ENCODE data around the gene KIR2DL3.
"Not testable (repeated sequence)": the region's sequence is repeated elsewhere in the genome, so short reads cannot be mapped to it uniquely, and the experiment has no call there.

The KIR2DL3 gene

DNA sequence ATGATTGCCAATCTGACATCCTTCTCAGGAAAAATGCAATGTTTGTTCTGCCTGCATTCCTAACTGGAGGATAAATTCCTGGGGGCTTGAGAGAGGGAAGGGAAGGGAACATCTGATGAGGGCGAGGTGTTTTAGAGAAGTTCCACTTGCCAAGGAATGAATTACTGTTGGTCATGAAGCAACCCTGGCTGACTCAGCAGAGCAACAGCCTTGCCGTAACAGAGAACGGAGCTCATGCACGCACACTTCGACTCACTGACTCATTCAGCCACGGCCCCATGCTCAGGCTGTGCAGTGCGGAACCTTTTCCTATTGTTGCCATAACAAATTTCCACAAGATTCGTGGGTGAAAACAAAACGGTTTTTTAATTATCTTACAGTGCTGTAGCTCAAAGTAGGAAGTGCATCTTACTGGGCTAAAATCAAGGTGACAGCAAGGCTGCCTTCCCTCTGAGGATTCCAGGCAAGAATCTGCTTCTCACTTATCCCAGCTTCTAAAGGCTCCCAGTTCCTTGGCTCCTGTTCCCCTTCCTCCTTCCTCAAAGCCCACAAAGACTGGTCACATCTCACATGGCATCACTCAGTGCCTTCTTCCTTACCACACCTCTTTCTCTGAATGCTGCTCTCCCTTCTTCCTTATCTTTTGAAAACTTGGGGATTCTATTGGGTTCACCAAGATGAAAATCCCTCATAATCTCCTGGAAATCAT is 9.5 kb downstream of the KIR2DL3 start:
- not testable (repeated sequence) for DNase-seq

DNA sequence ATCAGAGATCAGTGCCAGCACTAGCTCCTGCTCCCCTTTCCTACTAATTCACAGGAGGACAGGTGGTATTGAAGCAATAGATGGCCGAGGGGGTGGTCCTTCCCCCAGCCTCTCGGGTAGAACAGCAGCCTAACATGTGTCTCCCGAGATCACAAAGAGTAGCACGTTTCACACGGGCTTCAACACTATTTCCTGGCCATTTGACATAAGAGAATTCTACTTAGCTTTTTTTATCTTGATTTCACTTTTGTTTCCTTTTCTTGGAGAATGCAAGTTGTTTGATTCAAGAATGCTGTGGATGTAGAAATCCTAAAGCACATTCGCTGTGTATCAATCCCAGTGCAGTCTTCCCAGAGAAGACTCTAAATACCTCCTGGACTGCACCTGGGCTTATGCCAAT is 12.0 kb downstream of the KIR2DL3 start:
- not testable (repeated sequence) for DNase-seq

DNA sequence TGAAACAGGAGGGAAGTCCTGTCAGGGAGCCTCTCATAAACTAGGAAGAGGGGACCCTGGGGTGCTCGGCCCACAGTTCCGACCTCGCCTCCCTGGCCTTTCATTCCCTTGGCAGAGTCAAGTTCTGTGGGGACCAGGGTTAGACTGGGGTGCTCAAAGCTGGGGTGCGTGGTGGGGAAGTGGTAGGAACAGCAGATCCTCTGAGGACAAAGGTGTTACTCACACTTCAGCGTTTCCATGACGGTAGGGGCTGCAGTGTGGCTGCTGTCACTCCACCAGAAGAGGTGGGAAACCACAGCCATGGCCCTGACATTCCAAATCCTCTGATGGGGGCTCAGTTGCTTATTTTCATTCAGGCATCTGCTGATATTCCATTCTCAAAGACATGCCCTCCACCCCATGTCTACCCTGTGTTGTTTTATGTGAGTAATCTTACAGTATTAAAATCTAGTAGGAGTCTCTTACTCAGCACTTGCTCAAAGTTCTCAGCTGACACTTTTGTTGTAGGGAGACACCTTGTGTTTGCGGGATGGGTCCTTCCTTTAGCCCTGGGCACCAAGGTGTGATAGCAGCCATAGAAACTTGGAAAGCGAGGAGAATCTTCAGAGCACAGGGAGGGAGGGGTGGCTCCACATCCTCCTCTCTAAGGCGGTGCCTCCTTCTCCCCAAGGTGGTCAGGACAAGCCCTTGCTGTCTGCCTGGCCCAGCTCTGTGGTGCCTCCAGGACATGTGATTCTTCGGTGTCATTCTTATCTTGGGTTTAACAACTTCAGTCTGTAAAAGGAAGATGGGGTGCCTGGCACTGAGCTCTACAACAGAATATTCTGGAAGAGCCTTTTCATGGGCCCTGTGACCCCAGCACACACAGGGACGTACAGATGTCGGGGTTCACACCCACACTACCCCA is 18.1 kb downstream of the KIR2DL3 start:
- not testable (repeated sequence) for DNase-seq

DNA sequence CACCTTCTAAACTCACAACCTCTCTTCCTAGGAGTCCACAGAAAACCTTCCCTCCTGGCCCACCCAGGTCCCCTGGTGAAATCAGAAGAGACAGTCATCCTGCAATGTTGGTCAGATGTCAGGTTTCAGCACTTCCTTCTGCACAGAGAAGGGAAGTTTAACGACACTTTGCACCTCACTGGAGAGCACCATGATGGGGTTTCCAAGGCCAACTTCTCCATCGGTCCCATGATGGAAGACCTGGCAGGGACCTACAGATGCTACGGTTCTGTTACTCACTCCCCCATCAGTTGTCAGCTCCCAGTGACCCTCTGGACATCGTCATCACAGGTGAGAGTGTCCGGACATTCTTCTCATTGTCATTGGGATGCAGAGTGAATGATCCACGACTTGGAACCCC is 20.3 kb downstream of the KIR2DL3 start:
- not testable (repeated sequence) for DNase-seq

DNA sequence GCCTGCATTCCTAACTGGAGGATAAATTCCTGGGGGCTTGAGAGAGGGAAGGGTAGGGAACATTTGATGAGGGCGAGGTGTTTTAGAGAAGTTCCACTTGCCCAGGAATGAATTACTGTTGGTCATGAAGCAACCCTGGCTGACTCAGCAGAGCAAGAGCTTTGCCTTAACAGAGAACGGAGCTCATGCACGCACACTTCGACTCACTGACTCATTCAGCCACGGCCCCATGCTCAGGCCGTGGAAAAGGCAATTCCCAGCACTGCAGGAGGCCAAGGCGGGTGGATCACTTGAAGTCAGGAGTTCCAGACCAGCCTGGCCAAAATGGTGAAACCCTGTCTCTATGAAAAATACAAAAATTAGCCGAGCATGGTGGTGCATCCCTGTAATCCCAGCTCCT is 25.9 kb downstream of the KIR2DL3 start:
- not testable (repeated sequence) for DNase-seq

DNA sequence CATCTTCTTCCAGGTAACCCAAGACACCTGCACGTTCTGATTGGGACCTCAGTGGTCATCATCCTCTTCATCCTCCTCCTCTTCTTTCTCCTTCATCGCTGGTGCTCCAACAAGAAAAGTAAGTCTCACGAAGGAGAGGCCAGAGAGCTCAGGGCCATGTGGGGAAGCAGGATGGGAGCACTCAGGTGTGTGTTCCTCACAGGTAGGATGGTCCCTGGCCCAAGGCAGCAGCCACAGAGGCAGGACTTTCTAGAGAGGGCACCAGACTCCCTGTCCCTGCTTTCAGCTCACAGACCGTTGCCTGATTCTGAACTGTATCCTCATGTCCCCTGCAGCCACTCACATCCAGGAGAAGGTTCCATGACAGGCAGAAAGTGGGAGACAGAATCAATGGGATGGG is 28.2 kb downstream of the KIR2DL3 start:
- DNase-seq, result not testable (repeated sequence)

DNA sequence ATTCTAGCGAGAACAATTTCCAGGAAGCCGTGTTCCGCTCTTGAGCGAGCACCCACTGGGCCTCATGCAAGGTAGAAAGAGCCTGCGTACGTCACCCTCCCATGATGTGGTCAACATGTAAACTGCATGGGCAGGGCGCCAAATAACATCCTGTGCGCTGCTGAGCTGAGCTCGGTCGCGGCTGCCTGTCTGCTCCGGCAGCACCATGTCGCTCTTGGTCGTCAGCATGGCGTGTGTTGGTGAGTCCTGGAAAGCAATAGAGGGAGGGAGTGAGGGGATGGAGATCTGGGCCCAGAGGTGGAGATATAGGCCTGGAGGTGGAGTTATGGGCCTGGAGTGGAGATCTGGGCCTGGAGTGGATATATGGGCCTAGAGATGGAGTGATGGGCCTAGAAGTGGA is 31.3 kb downstream of the KIR2DL3 start, which contains the start of gene KIR2DL1:
Gene KIR2DL1, plus strand, starts transcription at position 148 of the 400 bp plus-strand sequence. Its CDS starts 58 bp downstream, at position 206.
- DNase-seq, result not testable (repeated sequence)

DNA sequence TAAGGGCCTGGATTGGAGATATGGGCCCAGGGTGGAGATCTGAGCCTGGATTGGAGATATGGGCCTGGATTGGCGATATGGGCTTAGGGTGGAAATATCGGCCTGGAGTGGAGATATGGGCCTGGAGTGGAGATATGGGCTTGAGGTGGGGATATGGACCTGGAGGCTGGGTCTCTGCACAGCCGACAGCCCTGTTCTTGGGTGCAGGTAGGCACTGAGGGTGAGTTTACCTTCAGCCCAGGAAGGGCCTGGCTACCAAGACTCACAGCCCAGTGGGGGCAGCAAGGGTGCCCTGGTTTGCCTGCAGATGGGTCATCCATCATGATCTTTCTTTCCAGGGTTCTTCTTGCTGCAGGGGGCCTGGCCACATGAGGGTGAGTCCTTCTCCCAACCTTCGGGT is 32.2 kb downstream of the KIR2DL3 start:
- not testable (repeated sequence) for DNase-seq

DNA sequence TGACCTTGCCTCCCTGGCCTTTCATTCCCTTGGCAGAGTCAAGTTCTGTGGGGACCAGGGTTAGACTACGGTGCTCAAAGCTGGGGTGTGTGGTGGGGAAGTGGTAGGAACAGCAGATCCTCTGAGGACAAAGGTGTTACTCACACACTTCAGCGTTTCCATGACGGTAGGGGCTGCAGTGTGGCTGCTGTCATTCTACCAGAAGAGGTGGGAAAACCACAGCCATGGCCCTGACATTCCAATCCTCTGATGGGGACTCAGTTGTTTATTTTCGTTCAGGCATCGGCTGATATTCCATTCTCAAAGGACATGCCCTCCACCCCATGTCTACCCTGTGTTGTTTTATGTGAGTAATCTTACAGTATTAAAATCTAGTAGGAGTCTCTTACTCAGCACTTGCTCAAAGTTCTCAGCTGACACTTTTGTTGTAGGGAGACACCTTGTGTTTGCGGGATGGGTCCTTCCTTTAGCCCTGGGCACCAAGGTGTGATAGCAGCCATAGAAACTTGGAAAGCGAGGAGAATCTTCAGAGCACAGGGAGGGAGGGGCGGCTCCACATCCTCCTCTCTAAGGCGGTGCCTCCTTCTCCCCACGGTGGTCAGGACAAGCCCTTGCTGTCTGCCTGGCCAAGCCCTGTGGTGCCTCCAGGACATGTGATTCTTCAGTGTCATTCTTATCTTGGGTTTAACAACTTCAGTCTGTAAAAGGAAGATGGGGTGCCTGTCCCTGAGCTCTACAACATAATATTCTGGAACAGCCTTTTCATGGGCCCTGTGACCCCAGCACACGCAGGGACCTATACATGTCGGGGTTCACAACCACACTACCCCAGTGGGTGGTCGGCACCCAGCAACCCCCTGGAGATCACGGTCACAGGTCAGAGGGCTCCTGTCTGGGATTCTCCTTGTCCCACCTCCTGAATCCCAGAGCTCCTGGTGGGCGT is 33.0 kb downstream of the KIR2DL3 start:
- DNase-seq, result not testable (repeated sequence)

DNA sequence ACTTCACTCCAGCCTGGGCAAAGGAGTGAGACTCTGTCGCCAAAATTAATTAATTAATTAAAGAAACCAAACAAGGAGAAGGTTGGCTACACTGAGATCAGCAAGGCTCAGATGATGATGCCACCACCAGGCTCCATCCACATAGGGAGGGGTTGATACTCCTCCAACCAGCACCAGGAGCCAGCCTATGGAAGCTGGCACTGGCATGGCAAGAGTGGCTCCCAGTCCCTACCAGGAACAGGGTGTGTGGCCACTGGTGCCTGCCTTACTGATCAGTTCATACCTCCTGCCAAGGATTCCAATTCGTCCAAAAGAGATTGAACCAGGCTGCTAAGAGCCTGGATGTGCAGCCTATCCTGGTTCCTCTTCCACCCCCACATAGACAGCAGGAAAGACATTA is 34.4 kb downstream of the KIR2DL3 start:
- not testable (repeated sequence) for DNase-seq

DNA sequence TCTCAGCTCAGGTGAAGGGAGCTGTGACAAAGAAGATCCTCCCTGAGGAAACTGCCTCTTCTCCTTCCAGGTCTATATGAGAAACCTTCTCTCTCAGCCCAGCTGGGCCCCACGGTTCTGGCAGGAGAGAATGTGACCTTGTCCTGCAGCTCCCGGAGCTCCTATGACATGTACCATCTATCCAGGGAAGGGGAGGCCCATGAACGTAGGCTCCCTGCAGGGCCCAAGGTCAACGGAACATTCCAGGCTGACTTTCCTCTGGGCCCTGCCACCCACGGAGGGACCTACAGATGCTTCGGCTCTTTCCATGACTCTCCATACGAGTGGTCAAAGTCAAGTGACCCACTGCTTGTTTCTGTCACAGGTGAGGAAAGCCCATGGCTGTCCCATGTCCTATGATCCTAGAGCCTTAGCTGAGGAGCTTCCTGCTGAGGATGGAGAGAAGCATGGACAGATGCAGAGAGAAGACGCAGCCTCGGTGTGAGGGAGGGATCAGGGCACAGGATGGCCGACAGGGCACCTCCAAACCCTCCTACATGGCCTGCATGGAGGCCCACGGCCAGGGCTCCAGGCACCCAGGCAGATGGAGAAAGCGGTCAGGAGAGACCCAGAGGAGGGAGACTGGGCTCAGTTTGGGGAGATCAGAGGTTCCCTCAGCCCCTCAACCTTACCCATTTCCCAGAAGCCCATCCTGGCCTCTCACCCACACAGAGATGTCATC is 36.9 kb downstream of the KIR2DL3 start:
- not testable (repeated sequence) for DNase-seq

DNA sequence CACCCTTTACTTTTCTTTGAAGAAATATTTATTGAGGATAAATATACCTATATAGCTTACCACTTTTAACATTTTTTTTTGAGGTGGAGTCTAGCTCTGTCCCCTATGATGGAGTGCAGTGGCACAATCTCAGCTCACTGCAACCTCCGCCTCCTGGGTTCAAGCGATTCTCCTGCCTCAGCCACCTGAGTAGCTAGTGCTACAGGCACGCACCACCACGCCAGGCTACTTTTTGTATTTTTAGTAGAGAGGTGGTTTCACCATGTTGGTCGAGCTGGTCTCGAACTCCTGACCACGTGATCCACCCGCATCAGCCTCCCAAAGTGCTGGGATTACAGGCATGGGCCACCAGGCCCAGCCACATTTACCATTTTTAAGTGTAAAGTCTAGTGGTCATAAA is 37.5 kb downstream of the KIR2DL3 start:
- DNase-seq, result not testable (repeated sequence)

DNA sequence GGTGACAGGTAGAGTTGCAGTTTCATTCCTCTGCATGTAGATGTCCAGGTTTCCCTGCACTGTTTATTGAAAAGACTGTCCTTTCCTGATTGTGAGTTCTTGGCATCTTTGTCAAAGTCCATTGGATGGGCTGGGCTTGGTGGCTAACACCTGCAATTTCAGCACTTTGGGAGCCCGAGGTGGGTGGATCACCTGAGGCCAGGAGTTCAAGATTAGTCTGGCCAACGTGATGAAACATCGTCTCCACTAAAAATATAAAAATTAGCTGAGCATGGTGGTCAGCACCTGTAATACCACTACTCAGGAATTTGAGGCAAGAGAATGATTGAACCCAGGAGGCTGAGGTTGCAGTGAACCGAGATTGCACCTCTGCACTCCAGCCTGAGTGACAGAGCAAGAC is 39.5 kb downstream of the KIR2DL3 start:
- not testable (repeated sequence) for DNase-seq

DNA sequence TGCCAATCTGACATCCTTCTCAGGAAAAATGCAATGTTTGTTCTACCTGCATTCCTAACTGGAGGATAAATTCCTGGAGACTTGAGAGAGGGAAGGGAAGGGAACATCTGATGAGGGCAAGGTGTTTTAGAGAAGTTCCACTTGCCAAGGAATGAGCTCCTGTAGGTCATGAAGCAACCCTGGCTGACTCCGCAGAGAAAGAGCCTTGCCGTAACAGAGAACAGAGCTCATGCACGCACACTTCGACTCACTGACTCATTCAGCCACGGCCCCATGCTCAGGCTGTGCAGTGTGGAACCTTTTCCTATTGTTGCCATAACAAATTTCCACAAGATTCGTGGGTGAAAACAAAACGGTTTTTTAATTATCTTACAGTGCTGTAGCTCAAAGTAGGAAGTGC is 40.6 kb downstream of the KIR2DL3 start:
- DNase-seq, result not testable (repeated sequence)

DNA sequence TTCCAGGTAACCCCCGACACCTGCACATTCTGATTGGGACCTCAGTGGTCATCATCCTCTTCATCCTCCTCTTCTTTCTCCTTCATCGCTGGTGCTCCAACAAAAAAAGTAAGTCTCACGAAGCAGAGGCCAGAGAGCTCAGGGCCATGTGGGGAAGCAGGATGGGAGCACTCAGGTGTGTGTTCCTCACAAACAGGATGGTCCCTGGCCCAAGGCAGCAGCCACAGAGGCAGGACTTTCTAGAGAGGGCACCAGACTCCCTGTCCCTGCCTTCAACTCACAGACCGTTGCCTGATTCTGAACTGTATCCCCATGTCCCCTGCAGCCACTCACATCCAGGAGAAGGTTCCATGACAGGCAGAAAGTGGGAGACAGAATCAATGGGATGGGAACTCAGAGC is 44.6 kb downstream of the KIR2DL3 start:
- DNase-seq, result not testable (repeated sequence)

DNA sequence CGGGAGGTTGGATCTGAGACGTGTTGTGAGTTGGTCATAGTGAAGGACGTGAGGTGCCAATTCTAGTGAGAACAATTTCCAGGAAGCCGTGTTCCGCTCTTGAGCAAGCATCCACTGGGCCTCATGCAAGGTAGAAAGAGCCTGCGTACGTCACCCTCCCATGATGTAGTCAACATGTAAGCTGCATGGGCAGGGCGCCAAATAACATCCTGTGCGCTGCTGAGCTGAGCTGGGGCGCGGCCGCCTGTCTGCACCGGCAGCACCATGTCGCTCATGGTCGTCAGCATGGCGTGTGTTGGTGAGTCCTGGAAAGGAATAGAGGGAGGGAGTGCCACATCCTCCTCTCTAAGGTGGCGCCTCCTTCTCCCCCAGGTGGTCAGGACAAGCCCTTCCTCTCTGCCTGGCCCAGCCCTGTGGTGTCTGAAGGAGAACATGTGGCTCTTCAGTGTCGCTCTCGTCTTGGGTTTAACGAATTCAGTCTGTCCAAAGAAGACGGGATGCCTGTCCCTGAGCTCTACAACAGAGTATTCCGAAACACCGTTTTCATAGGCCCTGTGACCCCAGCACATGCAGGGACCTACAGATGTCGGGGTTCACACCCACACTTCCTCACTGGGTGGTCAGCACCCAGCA is 47.9 kb downstream of the KIR2DL3 start:
- DNase-seq, result not testable (repeated sequence)

DNA sequence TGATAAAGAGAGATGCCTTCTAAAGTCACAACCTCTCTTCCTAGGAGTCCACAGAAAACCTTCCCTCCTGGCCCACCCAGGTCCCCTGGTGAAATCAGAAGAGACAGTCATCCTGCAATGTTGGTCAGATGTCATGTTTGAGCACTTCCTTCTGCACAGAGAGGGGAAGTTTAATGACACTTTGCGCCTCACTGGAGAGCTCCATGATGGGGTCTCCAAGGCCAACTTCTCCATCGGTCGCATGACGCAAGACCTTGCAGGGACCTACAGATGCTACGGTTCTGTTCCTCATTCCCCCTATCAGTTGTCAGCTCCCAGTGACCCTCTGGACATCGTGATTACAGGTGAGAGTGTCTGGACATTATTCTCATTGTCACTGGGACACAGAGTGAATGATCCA is 49.8 kb downstream of the KIR2DL3 start:
- not testable (repeated sequence) for DNase-seq

DNA sequence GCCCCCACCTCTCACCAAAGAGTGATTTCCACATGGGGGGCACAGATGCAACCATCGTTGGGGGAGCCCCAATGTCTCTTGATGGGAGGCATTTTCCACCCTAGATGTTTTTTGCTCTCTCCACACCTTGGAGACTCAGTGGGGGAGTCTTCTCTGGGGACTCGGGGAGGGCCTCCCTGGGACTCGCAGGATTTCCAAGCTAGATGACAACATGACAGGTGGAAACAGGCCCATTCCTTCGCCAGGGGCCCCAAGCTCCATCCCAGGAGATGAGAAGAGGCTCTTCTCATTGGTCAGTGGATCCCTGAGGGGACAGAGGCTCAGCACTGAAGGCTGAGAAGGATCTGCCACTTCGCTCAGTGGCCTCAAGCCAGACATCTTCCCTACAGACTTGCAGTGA is 52.4 kb downstream of the KIR2DL3 start:
- DNase-seq, result no peak

DNA sequence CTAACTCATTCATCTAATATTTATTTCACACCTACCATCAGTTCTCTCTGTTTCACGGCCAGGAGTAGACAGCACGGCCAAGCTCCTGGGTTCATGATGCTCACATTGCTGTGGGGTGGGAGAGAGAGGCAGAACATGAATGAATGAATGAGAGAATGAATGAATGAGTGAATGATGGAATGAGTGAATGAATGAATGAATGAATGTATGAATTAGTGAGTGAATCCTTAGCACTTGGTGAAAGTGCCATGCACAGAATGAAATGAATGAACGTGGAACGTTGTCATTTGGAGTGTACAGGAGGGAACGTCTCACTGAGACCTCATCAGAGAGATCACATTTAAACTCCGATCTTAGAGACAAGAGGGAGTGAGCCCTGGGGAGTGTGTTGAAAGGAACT is 53.2 kb downstream of the KIR2DL3 start:
- no peak for DNase-seq

DNA sequence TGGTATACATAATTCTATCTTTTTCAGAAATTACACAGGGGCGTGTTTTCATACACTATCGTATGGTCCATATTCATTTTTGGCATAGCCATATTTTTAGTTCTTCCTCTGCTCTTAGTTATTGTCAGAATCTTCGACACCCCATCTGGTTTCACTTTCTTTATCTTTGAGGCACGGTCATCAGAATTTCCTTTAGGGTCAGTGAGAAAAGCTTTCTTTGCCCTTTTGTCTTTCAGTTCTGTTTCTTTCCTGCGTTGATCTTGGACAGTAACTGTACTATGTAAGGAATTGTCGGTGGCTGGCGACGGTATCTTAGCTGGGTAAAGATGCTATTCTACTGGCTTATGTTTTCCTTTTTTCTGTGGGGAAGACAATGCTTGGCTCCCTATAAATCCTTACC is 54.5 kb downstream of the KIR2DL3 start:
- no peak for DNase-seq

DNA sequence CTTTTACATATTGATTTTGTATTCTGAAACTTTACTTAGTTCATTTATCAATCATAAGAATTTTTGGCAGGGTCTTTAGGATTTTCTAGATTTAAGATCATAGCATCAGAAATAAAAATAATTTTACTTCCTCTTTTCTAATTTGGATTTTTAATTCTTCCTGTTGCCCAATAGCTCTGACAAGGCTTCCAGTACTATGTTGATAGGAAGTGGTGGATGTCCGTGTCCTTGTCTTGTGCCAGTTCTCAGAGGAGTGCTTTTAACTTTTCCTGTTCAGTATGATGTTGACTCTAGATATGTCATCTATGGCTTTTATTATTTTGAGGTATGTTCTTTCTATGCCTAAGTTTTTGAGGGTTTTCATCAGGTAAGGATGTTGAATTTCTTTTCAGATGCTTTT is 57.4 kb downstream of the KIR2DL3 start:
- no peak for DNase-seq
